ENCODE results near the gene NDUFAB1. TPM values are rescaled to one million over a fixed set of nuclear protein-coding genes. Genes with fewer than 3 reads are reported as not detected.

The NDUFAB1 gene
- total and polyA plus RNA-seq, 3 donors from 2014 or later = 65.4 to 115 (median 79.5) TPM

DNA sequence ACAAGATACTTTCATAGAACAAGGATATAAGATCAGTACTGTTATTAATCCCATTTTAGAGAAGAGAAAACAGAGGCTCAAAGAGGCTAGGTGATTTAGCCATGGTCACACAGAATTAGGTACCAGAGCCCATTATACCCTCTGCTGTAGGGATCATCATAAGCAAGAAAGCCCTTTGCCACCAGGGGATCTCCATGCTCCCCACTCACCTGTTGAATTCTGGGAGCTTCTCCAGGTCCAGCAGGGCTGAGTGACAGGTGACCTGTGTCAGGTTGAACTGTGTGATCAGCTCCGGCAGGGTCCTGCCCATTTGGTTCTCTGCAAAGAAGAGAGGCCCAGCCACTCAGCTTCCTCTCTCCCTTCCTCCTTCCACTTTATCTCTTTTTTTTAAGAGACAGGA lies 63.7 kb downstream of the NDUFAB1 start:
- no peaks in the 10 kb centered on the region for H3K36me3 ChIP-seq (ENCODE audit: low read depth, missing control alignments)
- H3K27ac ChIP-seq = no peak overlapping the region
- 89 to 100% methylated on average over 1 of the region's 1 CpG for WGBS, 2 donors
- DNase-seq = no peak
- no peaks in the 10 kb centered on the region for H3K9me3 ChIP-seq
- no peaks in the 10 kb centered on the region for H3K4me1 ChIP-seq
- intact Hi-C loops (cut with DNase I; ENCODE audit: low total_unique reads) = no loop called here
- TF ChIP-seq, protein P1, sequence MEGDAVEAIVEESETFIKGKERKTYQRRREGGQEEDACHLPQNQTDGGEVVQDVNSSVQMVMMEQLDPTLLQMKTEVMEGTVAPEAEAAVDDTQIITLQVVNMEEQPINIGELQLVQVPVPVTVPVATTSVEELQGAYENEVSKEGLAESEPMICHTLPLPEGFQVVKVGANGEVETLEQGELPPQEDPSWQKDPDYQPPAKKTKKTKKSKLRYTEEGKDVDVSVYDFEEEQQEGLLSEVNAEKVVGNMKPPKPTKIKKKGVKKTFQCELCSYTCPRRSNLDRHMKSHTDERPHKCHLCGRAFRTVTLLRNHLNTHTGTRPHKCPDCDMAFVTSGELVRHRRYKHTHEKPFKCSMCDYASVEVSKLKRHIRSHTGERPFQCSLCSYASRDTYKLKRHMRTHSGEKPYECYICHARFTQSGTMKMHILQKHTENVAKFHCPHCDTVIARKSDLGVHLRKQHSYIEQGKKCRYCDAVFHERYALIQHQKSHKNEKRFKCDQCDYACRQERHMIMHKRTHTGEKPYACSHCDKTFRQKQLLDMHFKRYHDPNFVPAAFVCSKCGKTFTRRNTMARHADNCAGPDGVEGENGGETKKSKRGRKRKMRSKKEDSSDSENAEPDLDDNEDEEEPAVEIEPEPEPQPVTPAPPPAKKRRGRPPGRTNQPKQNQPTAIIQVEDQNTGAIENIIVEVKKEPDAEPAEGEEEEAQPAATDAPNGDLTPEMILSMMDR (IDR thresholded peaks at IDR 0.05) = no peak
- TF ChIP-seq POLR2A (IDR thresholded peaks at IDR 0.05) = no peak
- no peaks in the 10 kb centered on the region for H3K27me3 ChIP-seq
- no peak overlapping the region for H3K4me3 ChIP-seq

Other genes with a start within 250 kb of the NDUFAB1 start
- gene COG7, start 143.1 kb downstream of the NDUFAB1 start, total RNA-seq = 10 to 100 TPM; 35.1 to 40.7 TPM
- gene COG7, start 143.1 kb downstream of the NDUFAB1 start, polyA plus RNA-seq (ENCODE audit: insufficient read depth, low read depth, low replicate concordance) = 21.5 TPM
- 10 to 100 TPM; 60.6 to 71.9 TPM for gene GGA2, start 85.8 kb downstream of the NDUFAB1 start, total RNA-seq
- 47.2 TPM for gene GGA2, start 85.8 kb downstream of the NDUFAB1 start, polyA plus RNA-seq (ENCODE audit: insufficient read depth, low read depth, low replicate concordance)
- 10 to 100 TPM; 55.9 to 76.7 TPM for gene EARS2, start 39.0 kb downstream of the NDUFAB1 start, total RNA-seq
- 32.3 TPM for gene EARS2, start 39.0 kb downstream of the NDUFAB1 start, polyA plus RNA-seq (ENCODE audit: insufficient read depth, low read depth, low replicate concordance)
- gene UBFD1, start 38.6 kb downstream of the NDUFAB1 start, total RNA-seq = 100 to 1,000 TPM; 269 to 275 TPM
- gene UBFD1, start 38.6 kb downstream of the NDUFAB1 start, polyA plus RNA-seq (ENCODE audit: insufficient read depth, low read depth, low replicate concordance) = 76.8 TPM
- gene PALB2, start 45.0 kb upstream of the NDUFAB1 start, total RNA-seq = 10 to 100 TPM; 24.6 to 26.8 TPM
- 14.4 TPM for gene PALB2, start 45.0 kb upstream of the NDUFAB1 start, polyA plus RNA-seq (ENCODE audit: insufficient read depth, low read depth, low replicate concordance)
- gene DCTN5, start 45.1 kb upstream of the NDUFAB1 start, total RNA-seq = 10 to 100 TPM; 61.3 to 63.3 TPM
- gene DCTN5, start 45.1 kb upstream of the NDUFAB1 start, polyA plus RNA-seq (ENCODE audit: insufficient read depth, low read depth, low replicate concordance) = 84.0 TPM
- gene PLK1, start 82.6 kb upstream of the NDUFAB1 start, total RNA-seq = 10 to 100 TPM; 26.3 to 44.5 TPM
- 94.7 TPM for gene PLK1, start 82.6 kb upstream of the NDUFAB1 start, polyA plus RNA-seq (ENCODE audit: insufficient read depth, low read depth, low replicate concordance)
- under 1 TPM; 0.37 to 0.94 TPM for gene ERN2, start 116.9 kb upstream of the NDUFAB1 start, total RNA-seq
- 0.32 TPM for gene ERN2, start 116.9 kb upstream of the NDUFAB1 start, polyA plus RNA-seq (ENCODE audit: insufficient read depth, low read depth, low replicate concordance)
- gene CHP2, start 158.7 kb upstream of the NDUFAB1 start, total RNA-seq = 1 to 10 TPM; 2.4 to 5.7 TPM
- 8.0 TPM for gene CHP2, start 158.7 kb upstream of the NDUFAB1 start, polyA plus RNA-seq (ENCODE audit: insufficient read depth, low read depth, low replicate concordance)
- gene PRKCB, start 239.7 kb upstream of the NDUFAB1 start, total RNA-seq = 10 to 100 TPM; 26.6 to 49.7 TPM
- gene PRKCB, start 239.7 kb upstream of the NDUFAB1 start, polyA plus RNA-seq (ENCODE audit: insufficient read depth, low read depth, low replicate concordance) = 25.5 TPM